GM18867 (cell line): Measurements from ENCODE around the gene STT3B.

Experiments
- ATAC-seq: cut with Tn5 transposase; IDR thresholded peaks from one replicate; pipeline ENCODE4 v1.9.1; 2021; ENCODE audit warnings: mild to moderate bottlenecking, moderate library complexity; ENCODE audit not compliant: unreplicated experiment

Gene STT3B

DNA sequence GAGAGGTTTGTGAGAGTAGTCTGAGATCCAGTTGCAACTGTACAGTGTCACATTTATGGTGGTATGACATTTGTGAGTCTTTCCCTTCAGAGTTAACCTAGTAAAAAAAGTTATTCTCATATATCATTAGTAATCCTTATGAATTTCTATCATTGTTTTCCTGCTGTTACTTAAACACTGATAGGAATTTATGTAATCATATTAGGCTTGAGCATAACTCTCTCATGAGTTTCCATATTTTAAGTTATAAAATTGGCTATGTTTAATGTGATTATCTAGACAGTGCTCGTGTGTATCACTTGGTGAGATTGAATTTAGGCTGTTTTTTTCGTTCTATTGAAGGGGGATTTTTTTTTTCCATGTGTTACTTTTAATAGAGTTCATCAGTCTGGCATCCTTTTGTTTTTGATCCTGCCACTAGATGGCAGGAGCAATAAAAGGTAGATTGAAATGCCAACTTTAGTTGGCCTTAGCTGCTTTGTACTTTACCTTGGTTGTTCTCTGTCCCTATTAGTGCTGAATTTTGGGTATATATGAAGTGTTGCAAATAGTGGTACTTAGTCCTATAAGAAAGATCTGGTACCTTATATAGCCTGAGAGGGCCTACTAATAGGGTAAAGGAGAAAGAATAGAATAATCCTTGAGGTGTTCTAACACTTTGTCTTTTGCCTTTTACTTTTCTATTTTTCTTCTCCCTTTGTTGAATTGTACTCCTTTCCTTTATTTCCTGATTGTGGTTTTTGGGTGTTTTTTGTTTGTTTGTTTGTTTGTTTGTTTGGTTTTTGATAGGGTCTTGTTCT lies 17.9 kb downstream of the STT3B start:
- ATAC-seq, result no peak

DNA sequence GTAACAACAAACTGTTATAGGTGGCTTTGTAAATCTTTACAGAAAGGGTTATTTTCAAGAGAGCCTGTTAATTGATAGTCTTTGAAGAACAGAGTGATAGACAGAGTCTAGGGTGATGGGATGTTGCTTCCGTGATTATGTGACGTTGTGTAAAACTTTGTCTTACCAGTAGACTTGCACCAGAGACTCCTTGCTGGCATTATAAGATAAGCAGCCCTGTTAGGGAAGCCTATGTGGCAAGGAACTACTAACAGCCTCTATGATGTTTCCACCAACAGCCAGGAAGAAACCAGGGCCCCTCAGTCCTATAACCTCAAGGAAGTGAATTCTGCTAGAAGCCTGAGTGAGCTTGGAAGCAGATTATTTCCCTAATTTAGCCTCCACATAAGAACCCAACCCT lies 18.9 kb downstream of the STT3B start:
- ATAC-seq, result no peak

DNA sequence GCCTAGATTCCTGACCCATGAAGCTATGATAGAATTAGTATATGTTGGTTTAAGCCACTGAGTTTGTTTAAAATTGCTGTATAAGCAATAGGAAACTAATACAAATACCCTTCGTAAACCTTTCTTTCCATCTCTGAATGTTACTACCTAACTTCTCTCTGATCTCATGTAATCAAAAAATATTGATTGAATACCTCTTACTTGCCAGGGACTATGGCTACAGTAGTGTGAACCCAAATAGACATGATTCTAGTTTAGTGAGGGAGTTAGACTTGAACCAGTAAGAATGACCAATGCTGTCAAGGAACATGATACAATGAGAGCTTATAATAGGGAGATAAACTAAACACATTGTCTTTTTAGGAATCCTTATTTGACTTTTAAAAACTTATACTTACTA lies 19.4 kb downstream of the STT3B start:
- no peak for ATAC-seq

DNA sequence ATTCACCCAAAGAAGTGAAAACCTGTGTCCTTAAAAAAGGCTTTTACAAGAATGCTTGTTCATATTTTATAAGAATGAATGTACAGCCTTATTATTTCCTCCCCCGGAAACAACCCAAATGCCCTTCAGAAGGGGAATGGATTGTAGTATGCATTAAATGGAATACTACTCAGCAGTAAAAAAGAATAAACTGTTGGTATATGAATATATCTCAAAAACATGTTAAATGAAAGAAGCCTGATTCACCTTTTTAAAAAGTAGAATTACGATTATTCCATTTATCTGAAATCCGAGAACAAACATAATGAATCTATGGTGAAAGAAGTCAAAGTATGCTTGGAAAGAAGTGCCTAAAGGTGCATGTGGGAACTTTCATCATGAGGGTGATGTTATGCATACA lies 20.5 kb downstream of the STT3B start:
- ATAC-seq, result no peak

DNA sequence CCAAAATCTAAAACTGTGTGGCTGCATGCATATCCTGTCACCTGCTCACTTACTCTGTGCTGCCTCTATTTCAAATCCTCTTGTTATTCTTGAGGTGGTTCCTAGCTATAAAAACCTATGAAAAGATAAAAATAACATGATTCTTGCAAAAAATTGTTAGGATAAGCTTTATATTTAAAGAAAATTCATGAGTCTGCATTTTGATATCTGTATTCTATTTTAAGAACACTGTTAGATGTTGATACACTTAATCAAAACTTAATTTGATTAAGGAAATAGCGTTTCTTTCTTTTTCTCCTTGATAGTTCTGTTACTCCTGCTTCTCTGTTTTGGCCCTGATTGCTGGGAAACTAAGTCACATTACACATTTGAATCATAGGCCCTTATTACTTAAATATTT lies 22.5 kb downstream of the STT3B start:
- no peak for ATAC-seq

DNA sequence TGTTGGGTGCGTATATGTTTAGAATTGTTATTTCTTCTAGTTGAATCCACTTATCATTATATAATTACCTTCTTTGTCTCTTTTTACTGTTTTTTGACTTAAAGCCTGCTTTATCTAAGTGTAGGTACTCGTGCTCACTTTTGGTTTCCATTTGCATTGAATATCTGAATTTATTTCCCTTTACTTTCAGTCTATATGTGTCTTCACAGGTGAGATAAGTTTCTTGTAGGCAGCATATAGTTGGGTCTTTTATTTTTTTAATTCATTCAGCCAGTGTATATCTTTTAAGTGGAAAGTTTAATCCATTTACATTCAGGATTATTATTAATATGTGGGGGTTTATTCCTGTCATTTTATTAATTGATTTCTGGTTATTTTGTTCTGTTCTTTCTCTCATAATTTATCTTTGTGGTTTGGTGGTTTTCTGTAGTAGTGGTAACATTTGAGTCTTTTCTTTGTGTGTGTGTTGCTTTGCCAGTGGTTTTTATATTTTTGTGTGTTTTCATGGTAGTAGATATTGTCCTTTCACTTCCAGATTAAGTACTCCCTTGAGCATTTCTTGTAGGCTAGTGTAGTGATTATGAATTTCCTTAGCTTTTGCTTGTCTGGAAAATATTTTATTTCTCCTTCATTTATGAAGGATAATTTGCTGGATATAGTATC lies 27.3 kb downstream of the STT3B start:
- no peak for ATAC-seq

DNA sequence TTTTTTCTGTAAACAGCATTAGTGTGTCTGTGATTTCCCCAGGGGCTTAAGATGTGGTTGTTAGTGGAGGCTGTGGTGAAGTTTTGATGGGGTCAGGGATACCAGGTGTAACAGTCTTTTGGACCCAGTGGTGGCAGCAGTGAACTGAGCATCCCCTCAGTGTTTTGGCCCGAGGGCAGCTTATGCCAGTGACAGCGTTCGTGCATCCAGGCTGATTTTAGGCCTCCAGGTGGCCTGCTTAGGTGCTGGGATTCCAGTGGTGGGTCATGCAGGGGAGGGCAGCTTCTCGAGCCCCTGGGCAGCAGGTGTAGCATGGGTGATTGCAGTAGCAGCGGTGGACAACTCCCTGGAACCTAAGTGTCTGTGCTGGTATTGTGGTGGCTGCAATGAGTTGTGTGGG lies 29.2 kb downstream of the STT3B start:
- ATAC-seq, result no peak

DNA sequence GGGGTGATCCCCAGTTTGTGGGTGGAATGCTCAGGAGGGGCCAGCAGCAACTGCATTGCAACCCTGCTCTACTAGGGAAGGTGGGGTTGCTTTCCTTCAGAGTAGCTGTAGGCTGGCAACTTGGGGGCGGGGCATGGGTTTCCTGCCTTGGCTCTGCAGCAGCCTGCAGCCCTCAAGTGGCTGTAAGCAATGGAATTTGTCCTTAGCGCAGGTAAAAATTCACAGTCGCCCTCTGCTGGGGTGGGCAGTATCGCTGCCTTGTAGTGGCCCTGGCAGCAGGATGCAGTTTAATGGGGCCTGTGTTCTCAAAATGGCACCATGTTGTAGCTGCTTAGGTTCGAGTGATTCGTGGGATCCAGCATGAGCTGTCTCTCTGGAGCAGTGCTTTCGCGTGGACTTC lies 29.8 kb downstream of the STT3B start:
- ATAC-seq, result no peak

DNA sequence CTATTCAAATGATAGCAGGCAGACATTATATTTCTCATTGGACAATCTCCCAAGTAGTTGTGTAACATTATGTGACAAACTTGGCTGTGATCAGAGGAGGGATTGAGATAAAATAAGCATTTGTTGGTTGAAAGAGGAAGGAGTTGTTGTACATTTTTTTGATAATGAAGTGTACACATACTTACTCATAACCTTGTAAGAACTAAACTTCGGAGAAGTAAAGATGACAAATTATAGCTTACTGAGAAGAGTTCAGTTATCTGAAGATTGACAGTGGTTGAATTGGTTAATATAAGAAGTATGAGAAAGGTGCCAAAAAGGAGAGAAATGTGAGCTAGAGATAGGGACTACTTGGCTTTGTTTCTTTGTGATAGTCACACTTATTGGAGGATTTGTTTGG lies 32.6 kb downstream of the STT3B start:
- no peak for ATAC-seq

DNA sequence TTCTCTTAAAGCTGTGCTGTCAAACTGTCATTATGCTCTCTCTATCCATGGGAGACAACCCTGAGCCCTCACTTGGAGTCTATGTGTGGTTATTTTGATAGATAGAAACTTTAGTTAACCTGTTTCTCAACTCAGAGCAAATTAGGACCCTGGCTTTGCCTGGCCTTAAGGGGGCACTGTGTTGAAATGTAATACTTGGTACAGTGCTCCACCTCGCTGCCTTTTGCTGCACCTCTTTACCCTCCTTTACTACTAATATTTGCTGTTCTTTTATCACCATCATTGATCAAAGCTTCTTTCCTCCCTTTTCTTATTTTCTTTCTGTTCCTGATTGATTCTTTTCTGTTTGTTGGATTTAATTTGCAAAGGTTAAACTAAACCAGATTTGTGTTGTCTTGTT lies 34.3 kb downstream of the STT3B start:
- ATAC-seq, result peak; percentile 79

DNA sequence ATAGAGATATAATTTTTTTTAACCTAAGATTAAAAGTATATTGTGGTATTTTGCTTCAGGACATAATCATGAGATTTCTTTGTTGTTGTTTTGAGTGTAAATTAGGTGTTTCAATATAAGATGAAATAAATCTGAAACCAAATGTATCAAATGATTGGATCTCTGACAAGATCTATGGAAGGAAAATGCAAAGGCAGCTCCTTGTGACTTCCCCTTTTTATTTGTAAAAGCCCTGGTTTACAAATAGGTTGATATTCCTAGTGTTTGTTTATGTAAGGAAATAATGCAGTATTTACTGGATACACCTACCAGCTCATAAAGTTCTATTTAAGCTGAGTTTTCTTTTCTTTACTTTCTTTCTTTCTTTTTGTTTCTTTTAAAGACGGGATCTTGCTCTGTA lies 35.9 kb downstream of the STT3B start:
- no peak for ATAC-seq

DNA sequence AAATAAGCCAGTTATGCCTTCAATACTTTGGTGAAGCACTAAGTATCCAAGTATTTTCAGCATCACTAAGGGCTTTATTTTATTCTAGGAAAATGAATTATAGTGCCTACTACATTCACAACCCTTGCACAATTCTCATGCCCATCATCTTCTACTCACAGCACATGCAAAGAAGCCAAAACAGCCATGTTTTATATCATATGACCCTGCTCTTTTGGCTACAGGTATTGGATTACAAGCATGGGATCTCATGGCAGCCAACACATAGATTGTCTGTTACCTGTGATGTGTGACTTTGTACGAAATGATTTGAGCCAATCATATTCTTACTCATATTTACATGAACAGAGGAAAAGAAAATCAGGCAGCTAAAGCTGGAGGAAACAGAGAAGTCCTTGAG lies 38.6 kb downstream of the STT3B start:
- no peak for ATAC-seq

DNA sequence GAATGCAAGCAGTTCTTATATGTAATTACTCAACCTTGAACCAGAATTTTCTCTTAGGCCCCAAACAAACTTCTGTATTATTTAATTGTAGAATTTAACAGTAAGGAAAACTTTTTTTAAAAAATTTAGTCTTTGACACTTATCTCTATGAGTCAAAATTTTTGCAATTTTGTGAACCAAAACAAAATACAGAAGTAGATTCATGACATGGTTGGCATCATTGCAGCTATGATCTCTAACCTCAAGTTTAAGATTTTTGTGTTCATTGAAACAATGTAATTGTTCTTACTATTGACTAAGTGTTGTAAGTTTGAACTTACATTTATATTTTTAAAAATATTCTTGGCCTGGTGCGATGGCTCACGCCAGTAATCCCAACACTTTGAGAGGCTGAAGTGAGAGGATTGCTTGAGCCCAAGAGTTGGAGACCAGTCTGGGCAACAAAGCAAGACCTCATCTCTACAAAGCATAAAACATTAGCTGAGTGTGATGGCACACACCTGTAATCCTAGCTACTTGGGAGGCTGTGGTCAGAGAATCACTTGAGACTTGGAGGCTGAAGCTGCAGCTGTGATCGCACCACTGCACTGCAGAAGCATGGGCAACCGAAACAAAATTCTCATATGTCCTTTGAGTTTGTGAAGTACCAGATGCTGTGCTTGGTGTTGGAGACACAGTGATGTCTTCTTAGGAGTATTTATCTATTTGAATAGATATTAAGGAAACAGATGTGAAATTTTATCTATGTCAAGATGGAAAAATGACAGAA lies 39.7 kb downstream of the STT3B start:
- peak; percentile 44 for ATAC-seq

DNA sequence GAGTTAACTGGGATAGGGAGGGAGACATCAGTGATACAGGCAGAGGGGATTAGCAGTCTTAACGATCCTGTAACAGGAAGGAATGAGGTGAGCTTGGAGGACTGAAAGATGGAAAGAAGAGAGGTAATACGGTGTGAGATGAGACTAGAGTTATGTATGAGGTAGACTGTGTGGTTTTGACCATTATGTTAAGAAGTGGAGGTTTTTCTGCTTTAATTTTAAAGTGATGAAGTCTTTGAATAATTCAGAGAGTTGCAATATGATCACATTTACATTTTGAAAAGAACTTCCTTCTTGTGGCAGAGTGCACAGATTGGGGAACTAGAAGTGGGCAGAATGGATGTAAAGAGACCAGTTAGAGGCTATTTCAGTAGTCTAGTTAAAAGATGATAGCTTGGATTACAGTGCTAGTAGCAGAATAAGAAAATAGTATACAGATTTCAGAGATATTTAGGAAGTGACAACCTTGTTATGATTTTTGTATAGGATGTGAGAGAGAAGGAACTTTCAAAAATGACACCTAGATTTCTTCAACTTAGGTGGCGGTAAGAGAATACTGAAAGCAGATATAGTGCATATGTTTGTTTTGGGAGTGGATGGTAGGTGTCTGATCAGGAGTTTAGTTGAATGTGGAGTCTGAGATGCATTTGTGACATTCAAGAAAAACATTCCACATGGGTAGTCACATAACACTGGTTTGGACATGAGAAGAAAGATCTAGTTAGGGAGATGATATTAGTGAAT lies 40.5 kb downstream of the STT3B start:
- ATAC-seq, result peak; percentile 54

DNA sequence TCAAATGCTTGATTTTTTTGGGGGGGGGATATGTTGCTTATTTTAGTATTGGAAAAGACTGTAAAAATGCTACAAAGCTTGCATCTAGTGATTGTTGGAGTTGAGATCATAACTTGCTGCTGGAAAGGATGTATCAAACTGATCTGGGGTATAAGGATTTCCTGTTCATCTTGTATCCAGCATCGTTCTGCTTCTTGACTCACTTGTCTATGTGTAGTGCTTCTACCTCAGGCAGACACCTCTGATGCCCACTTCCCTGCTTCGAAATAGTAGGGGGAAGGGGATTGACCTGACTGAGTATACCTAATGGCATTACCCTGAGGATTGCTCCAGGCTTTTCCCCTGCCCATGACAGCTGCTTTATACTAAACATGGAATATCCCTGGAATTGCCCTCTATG lies 42.7 kb downstream of the STT3B start:
- no peak for ATAC-seq

DNA sequence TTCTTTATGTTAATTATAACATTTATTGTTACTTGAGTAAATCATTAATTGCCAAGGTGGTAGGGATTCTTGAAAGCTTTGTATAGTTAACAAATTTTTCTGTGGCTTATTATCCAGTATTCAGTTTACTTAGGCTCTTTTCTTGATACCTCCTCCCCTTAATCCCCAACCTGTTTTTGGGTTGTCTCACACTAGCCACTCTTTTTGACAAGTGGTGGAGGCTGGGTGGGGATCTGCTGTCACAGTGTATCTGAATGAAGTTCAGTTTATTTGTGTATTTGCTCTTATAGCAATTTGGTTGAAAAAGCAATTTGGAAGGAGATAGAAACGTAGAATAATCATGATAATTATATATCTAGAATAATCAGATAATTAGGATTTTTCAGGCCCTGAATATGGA lies 43.8 kb downstream of the STT3B start:
- ATAC-seq, result no peak

DNA sequence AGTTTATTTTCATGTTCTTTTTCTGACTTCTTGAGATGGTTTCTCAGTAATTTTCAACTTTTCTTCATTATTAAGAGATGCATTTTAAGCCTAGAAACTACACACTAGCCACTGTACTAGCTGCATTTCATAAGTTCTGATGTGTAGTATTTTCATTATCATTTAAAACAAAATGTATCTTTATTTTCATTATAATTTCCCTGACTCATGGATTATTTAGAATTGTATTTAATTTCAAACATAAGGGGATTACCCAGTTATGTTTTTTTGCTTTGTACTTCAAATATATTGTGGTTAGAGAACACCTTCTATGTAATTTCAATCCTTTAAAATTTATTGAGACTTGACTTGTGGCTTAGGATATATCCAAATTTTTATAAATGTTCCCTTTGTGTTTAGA lies 44.5 kb downstream of the STT3B start:
- ATAC-seq, result no peak

DNA sequence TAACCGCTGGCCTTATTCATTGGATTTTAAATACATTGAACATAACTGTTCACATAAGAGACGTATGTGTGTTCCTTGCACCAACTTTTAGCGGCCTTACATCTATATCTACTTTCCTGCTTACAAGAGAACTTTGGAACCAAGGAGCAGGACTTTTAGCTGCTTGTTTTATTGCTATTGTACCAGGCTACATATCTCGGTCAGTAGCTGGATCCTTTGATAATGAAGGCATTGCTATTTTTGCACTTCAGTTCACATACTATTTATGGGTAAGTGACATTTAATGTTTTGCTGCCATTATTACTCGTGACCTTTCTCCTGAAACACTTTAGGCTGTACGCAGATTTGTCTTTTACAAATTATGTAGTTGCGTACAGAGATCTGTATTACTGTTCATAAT lies 47.1 kb downstream of the STT3B start:
- no peak for ATAC-seq

DNA sequence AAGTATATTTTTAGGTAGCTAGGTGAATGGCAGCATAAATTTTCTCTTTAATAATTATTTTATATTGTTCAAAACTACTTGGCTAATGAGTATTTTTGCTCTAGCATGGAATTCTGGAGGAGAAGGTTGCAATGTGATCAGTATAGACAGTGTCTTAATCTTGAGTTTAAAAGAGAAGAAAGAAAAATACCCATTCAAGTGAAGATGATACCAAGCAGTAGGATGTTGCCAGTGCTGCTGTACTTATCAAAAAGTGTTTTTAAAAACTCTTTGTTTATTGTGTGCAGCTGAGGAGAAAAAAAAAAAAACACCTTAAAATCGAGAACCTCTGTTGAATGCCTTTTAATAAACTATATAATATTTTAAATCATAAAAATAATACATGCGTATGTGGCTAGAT lies 47.9 kb downstream of the STT3B start:
- ATAC-seq, result no peak

DNA sequence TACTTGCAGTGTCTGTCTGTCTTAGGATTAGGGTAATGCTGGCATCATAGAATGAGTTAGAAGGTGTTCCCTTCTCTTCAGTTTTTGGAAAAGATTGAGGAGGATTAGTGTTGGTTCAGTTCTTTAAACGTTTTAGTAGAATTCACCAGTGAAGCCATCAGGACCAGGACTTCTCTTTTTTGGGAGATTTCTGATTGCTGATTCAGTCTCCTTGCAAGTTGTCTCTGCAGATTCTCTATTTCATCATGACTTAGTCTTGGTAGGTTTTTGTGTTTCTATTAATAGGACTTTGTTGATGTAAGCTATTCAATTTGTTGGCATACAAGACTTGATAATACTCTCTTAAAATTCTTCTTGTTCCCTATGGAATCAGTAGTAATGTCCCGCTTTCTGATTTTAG lies 48.9 kb downstream of the STT3B start:
- no peak for ATAC-seq

DNA sequence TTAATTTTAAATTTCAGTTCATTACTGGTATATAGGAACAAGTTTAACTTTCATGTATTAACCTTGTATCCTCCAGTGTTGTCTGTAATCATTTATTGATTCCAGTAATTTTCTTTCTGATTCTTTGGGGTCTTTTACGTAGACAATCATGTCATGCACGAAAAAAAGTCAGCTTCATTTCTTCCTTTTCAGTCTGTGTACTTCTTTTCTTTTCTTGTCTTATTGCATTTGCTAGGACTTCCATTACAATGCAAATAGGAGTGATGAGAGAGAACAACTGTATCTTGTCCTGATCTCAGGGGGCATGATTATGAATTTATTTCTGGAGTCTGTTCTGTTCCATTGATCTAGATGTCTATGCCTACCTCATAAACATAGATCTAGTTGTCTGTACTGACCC lies 56.5 kb downstream of the STT3B start:
- ATAC-seq, result no peak
